ENCODE data around the gene CRYL1. TPM values are rescaled to one million over a fixed set of nuclear protein-coding genes. Genes with fewer than 3 reads are reported as not detected.

The CRYL1 gene
- total and polyA plus RNA-seq, 2 experiments from 2014 or later, result 65.5 to 66.2 TPM

DNA sequence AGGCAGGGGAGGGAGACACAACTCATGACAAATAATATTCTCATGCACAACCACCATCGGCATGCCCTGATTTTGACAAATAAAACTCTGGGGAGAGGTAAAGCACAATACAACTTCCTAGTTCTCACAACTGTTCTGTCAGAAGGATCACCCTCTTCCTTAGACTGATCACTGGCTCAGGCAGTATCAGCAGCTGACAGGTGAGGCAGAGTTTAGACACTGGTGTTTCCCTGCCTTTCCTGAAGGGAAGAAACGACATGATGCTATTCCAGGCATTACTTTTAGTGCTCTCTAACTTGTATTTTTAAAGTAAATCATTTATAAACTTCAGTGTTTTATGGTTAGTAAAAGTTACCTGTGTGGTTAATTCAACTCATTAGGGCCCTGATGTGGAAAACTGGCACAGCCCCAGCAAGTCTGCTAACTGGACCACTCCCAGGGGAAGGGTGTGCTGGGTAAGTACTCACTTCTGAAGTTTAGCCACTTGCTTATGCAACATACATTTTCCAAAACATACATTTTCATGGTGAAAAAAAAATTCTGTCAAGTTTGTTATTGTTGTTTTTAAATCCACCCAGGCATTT lies 82.8 kb downstream of the CRYL1 start:
- H3K4me3 ChIP-seq, result no peak overlapping the region
- no peak for DNase-seq (ENCODE audit: low spot score)
- peaks cover 2% of the 10 kb centered on the region for H3K9me3 ChIP-seq (ENCODE audit: low read depth)
- no peaks in the 10 kb centered on the region for H3K27me3 ChIP-seq
- no peaks in the 10 kb centered on the region for H3K79me2 ChIP-seq
- H4K20me1 ChIP-seq (ENCODE audit: insufficient read depth, poor library complexity, severe bottlenecking), result no peaks in the 10 kb centered on the region
- no peaks in the 10 kb centered on the region for H3K36me3 ChIP-seq (replicated peaks; ENCODE audit: insufficient read depth, low read depth)
- 74% methylated on average over 2 of the region's 2 CpGs for WGBS (ENCODE audit: low lambda C conversion rate, missing lambda C conversion rate)
- no peak overlapping the region for H2AFZ ChIP-seq
- H3K4me2 ChIP-seq, result no peak overlapping the region
- no peak overlapping the region for H3K27ac ChIP-seq
- TF ChIP-seq, protein P1, sequence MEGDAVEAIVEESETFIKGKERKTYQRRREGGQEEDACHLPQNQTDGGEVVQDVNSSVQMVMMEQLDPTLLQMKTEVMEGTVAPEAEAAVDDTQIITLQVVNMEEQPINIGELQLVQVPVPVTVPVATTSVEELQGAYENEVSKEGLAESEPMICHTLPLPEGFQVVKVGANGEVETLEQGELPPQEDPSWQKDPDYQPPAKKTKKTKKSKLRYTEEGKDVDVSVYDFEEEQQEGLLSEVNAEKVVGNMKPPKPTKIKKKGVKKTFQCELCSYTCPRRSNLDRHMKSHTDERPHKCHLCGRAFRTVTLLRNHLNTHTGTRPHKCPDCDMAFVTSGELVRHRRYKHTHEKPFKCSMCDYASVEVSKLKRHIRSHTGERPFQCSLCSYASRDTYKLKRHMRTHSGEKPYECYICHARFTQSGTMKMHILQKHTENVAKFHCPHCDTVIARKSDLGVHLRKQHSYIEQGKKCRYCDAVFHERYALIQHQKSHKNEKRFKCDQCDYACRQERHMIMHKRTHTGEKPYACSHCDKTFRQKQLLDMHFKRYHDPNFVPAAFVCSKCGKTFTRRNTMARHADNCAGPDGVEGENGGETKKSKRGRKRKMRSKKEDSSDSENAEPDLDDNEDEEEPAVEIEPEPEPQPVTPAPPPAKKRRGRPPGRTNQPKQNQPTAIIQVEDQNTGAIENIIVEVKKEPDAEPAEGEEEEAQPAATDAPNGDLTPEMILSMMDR (IDR thresholded peaks at IDR 0.05; ENCODE audit: poor library complexity), result no peak
- TF ChIP-seq EZH2phosphoT487 (IDR thresholded peaks at IDR 0.05; ENCODE audit: low read depth, severe bottlenecking, unreplicated experiment), result no peak
- H3K4me1 ChIP-seq (ENCODE audit: insufficient read depth), result peaks cover 6% of the 10 kb centered on the region
- no peaks in the 10 kb centered on the region for H3K9me2 ChIP-seq (replicated peaks; ENCODE audit: insufficient read depth)

- no peak overlapping the region for H2AFZ ChIP-seq
- no peak overlapping the region for H3K4me3 ChIP-seq
- TF ChIP-seq EZH2 (IDR thresholded peaks at IDR 0.05; ENCODE audit: borderline replicate concordance), result no peak
- no peak for TF ChIP-seq EZH2phosphoT487 (IDR thresholded peaks at IDR 0.05; ENCODE audit: low read depth, severe bottlenecking, unreplicated experiment)
- TF ChIP-seq, protein P1 (IDR thresholded peaks at IDR 0.05; ENCODE audit: poor library complexity), result no peak
- H3K9me3 ChIP-seq (ENCODE audit: low read depth), result no peaks in the 10 kb centered on the region
- H3K4me2 ChIP-seq, result no peak overlapping the region
- no peak overlapping the region for H3K27ac ChIP-seq
- DNase-seq (ENCODE audit: low spot score), result no peak
- H3K9me2 ChIP-seq (replicated peaks; ENCODE audit: insufficient read depth), result no peaks in the 10 kb centered on the region
- no peaks in the 10 kb centered on the region for H3K79me2 ChIP-seq
- no peaks in the 10 kb centered on the region for H3K36me3 ChIP-seq (replicated peaks; ENCODE audit: insufficient read depth, low read depth)
- no peaks in the 10 kb centered on the region for H3K27me3 ChIP-seq
- H4K20me1 ChIP-seq (ENCODE audit: insufficient read depth, poor library complexity, severe bottlenecking), result no peaks in the 10 kb centered on the region
- peaks cover 6% of the 10 kb centered on the region for H3K4me1 ChIP-seq (ENCODE audit: insufficient read depth)
Measured at GRCh38 chr13:20442375-20442774, 83.3 kb downstream of the CRYL1 start.

GRCh38 chr13:20441879-20442278 lies 83.8 kb downstream of the CRYL1 start:
- Histone ChIP-seq H2AFZ (no peak overlapping the region), H3K36me3 (replicated peaks; ENCODE audit: insufficient read depth, low read depth) (no peaks in the 10 kb centered on the region), H3K27me3 (no peaks in the 10 kb centered on the region), H4K20me1 (ENCODE audit: insufficient read depth, poor library complexity, severe bottlenecking) (no peaks in the 10 kb centered on the region), H3K27ac (no peak overlapping the region), H3K79me2 (no peaks in the 10 kb centered on the region), H3K9me3 (ENCODE audit: low read depth) (no peaks in the 10 kb centered on the region), H3K4me3 (no peak overlapping the region), H3K4me1 (ENCODE audit: insufficient read depth) (peaks cover 6% of the 10 kb centered on the region), H3K4me2 (no peak overlapping the region), H3K9me2 (replicated peaks; ENCODE audit: insufficient read depth) (no peaks in the 10 kb centered on the region)
- 45% methylated on average over 2 of the region's 2 CpGs for WGBS (ENCODE audit: low lambda C conversion rate, missing lambda C conversion rate)
- TF ChIP-seq, protein P1 (IDR thresholded peaks at IDR 0.05; ENCODE audit: poor library complexity), result no peak
- no peak for TF ChIP-seq EZH2phosphoT487 (IDR thresholded peaks at IDR 0.05; ENCODE audit: low read depth, severe bottlenecking, unreplicated experiment)
- TF ChIP-seq EZH2 (IDR thresholded peaks at IDR 0.05; ENCODE audit: borderline replicate concordance), result no peak
- no peak for DNase-seq (ENCODE audit: low spot score)

GRCh38 chr13:20441056-20441455 lies 84.6 kb downstream of the CRYL1 start:
- Histone ChIP-seq H3K27me3 (no peaks in the 10 kb centered on the region), H3K4me1 (ENCODE audit: insufficient read depth) (peaks cover 6% of the 10 kb centered on the region), H3K79me2 (no peaks in the 10 kb centered on the region), H3K9me2 (replicated peaks; ENCODE audit: insufficient read depth) (no peaks in the 10 kb centered on the region), H2AFZ (no peak overlapping the region), H3K4me3 (no peak overlapping the region), H4K20me1 (ENCODE audit: insufficient read depth, poor library complexity, severe bottlenecking) (no peaks in the 10 kb centered on the region), H3K27ac (no peak overlapping the region), H3K36me3 (replicated peaks; ENCODE audit: insufficient read depth, low read depth) (no peaks in the 10 kb centered on the region), H3K9me3 (ENCODE audit: low read depth) (no peaks in the 10 kb centered on the region), H3K4me2 (no peak overlapping the region)
- no peak for DNase-seq (ENCODE audit: low spot score)
- 71% methylated on average over 5 of the region's 5 CpGs for WGBS (ENCODE audit: low lambda C conversion rate, missing lambda C conversion rate)
- TF ChIP-seq, protein P1 (IDR thresholded peaks at IDR 0.05; ENCODE audit: poor library complexity), result no peak
- TF ChIP-seq EZH2phosphoT487 (IDR thresholded peaks at IDR 0.05; ENCODE audit: low read depth, severe bottlenecking, unreplicated experiment) (no peak), EZH2 (IDR thresholded peaks at IDR 0.05; ENCODE audit: borderline replicate concordance) (no peak)
